Spinal cord (tissue), 10 donors: ENCODE measurements around the gene CCR9. TPM values are rescaled to one million over a fixed set of nuclear protein-coding genes. Genes with fewer than 3 reads are reported as not detected.
A peak's percentile ranks its signal among the peaks of the same experiment; 100 is the strongest.

Experiments used
- DNase-seq, 6 donors: peaks; one replicate each; pipeline versions ENCODE4 v3.0.0 to v3.0.0-alpha.2; 2013 to 2015; ENCODE audit warnings: low spot score in 6 of 6, low read depth in 4 of 6
- H3K27ac ChIP-seq: one replicate; pipeline ENCODE4 v1.5.1; 2013; ENCODE audit warnings: low read depth, low read length, control low read depth
- H3K27me3 ChIP-seq: one replicate; pipeline ENCODE4 v1.6.1; 2013; ENCODE audit warnings: low read length; ENCODE audit not compliant: control insufficient read depth, insufficient read depth
- H3K36me3 ChIP-seq: one replicate; pipeline ENCODE4 v1.6.1; 2013; ENCODE audit warnings: low read length; ENCODE audit not compliant: control insufficient read depth, insufficient read depth
- H3K4me1 ChIP-seq: one replicate; pipeline ENCODE4 v1.6.1; 2013; ENCODE audit warnings: low read length; ENCODE audit not compliant: control insufficient read depth, insufficient read depth
- H3K4me3 ChIP-seq: one replicate; pipeline ENCODE4 v1.5.1; 2013; ENCODE audit warnings: low read depth, low read length, control low read depth
- H3K9me3 ChIP-seq: one replicate; pipeline ENCODE4 v1.6.1; 2013; ENCODE audit warnings: low read length; ENCODE audit not compliant: control insufficient read depth, insufficient read depth
- WGBS: methylation state at CpG from one replicate; pipeline ENCODE4 v1.1.5; 2013; ENCODE audit warnings: missing lambda C conversion rate; ENCODE audit not compliant: insufficient coverage; 5-methylcytosine and 5-hydroxymethylcytosine counted together
- polyA plus RNA-seq, 2 donors: library from polyadenylated mRNA; unstranded; fragments of 120-200 nt; gene quantifications; one replicate each; pipeline ENCODE4 v1.2.1, GENCODE V29; 2013; ENCODE audit not compliant: insufficient read length in 2 of 2
- total RNA-seq, 2 donors: library from RNA; depleted of rRNA in 1 of 2; stranded (reverse); fragments of 120-200 nt in 1 of 2; fragments of >200 nt in 1 of 2; gene quantifications; one replicate each; pipeline versions ENCODE4 v1.2.3 to v1.2.4, GENCODE V29; 2013 to 2014
- donor health status: healthy.

The CCR9 gene
- total and polyA plus RNA-seq, 4 donors, result 0.19 to 2.0 (median 0.40) TPM

GRCh38 chr3:45904931-45905330 lies 18.6 kb downstream of the CCR9 start:
- Histone ChIP-seq H3K36me3 (no peaks in the 10 kb centered on the region), H3K27me3 (no peaks in the 10 kb centered on the region), H3K27ac (no peak overlapping the region), H3K9me3 (no peaks in the 10 kb centered on the region), H3K4me1 (no peaks in the 10 kb centered on the region), H3K4me3 (no peak overlapping the region)
- WGBS, result 100% methylated on average over 1 of the region's 3 CpGs
- no peak for DNase-seq

- H3K4me3 ChIP-seq, result no peak overlapping the region
- WGBS, result 86% methylated on average over 3 of the region's 3 CpGs
- H3K4me1 ChIP-seq, result no peaks in the 10 kb centered on the region
- H3K27ac ChIP-seq, result no peak overlapping the region
- no peaks in the 10 kb centered on the region for H3K9me3 ChIP-seq
- H3K36me3 ChIP-seq, result no peaks in the 10 kb centered on the region
- no peak for DNase-seq
- no peaks in the 10 kb centered on the region for H3K27me3 ChIP-seq
These were observed 19.4 kb downstream of the CCR9 start for GRCh38 chr3:45905755-45906154.

- H3K4me3 ChIP-seq, result no peak overlapping the region
- WGBS, result 70% methylated on average over 9 of the region's 9 CpGs
- no peaks in the 10 kb centered on the region for H3K4me1 ChIP-seq
- no peak for DNase-seq
- H3K36me3 ChIP-seq, result no peaks in the 10 kb centered on the region
- H3K27ac ChIP-seq, result no peak overlapping the region
- no peaks in the 10 kb centered on the region for H3K27me3 ChIP-seq
- no peaks in the 10 kb centered on the region for H3K9me3 ChIP-seq
These were observed 20.5 kb downstream of the CCR9 start for GRCh38 chr3:45906681-45907407.

DNA sequence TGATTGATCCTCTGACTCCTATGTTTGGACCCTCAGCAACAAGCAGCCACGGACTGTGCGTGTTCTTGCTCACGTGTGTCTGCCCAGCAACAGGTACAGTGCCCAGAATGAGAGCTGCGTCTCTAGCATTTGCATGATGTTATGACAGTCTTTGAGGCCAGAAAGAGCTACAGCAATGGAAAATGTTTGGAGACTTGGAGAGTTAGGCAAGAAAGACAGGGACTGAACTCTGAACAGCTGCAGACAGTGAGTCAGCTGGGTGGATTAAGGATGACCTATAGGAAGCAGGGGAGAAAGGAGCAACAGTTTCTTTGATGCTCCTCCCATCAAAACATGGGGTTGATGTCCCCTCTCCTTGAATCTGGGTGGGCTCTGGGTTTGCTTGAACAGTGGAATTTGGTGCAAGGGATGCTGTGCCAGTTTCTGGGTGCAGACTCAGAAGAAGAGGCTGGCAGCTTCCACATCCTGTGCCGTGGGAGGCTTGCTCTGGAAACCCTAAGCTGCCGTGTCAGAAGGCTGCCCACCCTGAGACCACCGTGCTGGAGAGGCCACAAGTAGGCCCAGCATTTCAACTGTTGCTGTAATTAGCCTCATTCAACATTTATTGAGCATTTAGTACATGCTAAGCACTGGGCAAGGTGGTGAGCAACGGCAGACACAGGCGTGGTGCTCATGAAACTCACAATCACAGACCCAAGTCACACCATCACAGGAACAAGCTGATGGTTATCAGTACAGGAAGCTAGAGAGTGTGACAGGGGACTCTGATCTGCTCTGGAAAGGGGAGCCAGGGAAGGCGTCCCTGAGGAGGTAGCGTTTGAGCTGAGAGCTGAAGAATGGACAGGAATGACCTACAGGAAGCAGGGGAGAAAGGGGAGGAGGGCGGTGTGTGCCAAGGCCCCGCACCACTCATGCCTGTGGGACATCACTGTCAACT lies 21.7 kb downstream of the CCR9 start:
- DNase-seq, result no peak
- no peaks in the 10 kb centered on the region for H3K36me3 ChIP-seq
- no peak overlapping the region for H3K4me3 ChIP-seq
- H3K4me1 ChIP-seq, result no peaks in the 10 kb centered on the region
- H3K27ac ChIP-seq, result no peak overlapping the region
- 84% methylated on average over 10 of the region's 13 CpGs for WGBS
- no peaks in the 10 kb centered on the region for H3K9me3 ChIP-seq
- H3K27me3 ChIP-seq, result no peaks in the 10 kb centered on the region

GRCh38 chr3:45908761-45909160 lies 22.4 kb downstream of the CCR9 start:
- 87% methylated on average over 5 of the region's 7 CpGs for WGBS
- H3K27me3 ChIP-seq, result no peaks in the 10 kb centered on the region

DNA sequence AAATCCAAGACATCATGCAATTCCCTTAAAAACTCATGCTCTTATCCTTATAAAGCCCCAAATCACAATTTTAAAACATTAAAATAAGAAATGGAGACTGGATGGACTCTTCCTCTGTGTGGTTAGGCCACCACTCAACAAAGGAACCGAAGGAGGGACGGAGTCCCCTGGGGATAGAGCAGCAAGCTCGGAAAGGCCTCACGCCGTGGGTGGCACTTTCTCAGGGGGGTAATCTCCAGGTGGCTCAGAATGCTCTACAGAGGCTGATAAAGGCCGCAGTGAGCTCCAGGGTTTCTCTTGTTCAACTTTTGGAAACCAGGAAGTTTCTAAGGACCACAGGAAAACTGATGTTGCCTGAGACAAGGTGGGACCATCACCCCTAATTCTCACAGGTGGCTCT lies 23.2 kb downstream of the CCR9 start:
- no peaks in the 10 kb centered on the region for H3K36me3 ChIP-seq
- no peak overlapping the region for H3K4me3 ChIP-seq
- H3K27ac ChIP-seq, result no peak overlapping the region
- H3K27me3 ChIP-seq, result no peaks in the 10 kb centered on the region
- no peaks in the 10 kb centered on the region for H3K4me1 ChIP-seq
- 90% methylated on average over 6 of the region's 6 CpGs for WGBS
- no peaks in the 10 kb centered on the region for H3K9me3 ChIP-seq
- no peak for DNase-seq

More at GRCh38 chr3:45908761-45909160, 22.4 kb downstream of the CCR9 start:
- Histone ChIP-seq H3K9me3 (no peaks in the 10 kb centered on the region), H3K4me3 (no peak overlapping the region), H3K4me1 (no peaks in the 10 kb centered on the region), H3K27ac (no peak overlapping the region), H3K36me3 (no peaks in the 10 kb centered on the region)
- no peak for DNase-seq

DNA sequence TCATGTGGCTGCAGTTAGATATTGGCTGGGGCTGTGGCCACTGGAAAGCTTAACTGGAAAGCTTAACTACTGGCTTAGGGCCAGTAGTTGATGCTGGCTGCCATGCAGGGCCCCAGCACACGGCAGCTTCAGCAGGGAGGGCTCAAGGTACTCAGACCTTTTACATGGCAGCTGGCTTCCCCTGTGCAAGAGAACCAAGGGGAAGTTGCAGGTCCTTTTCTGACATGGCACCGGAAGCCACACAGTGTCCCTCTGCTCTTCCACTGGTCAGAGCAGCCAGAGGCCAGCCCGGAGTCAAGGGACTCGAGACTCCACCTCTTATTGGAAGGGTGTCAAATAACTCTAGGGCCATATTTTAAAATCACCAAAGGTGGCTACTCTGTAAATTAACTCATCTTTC lies 24.5 kb downstream of the CCR9 start:
- Histone ChIP-seq H3K9me3 (no peaks in the 10 kb centered on the region), H3K4me3 (no peak overlapping the region), H3K27me3 (no peaks in the 10 kb centered on the region), H3K4me1 (peaks cover 2% of the 10 kb centered on the region), H3K36me3 (no peaks in the 10 kb centered on the region), H3K27ac (no peak overlapping the region)
- WGBS, result 68% methylated on average over 2 of the region's 4 CpGs
- DNase-seq, result peak in 2 of 6 donors; percentile 7 to 11

DNA sequence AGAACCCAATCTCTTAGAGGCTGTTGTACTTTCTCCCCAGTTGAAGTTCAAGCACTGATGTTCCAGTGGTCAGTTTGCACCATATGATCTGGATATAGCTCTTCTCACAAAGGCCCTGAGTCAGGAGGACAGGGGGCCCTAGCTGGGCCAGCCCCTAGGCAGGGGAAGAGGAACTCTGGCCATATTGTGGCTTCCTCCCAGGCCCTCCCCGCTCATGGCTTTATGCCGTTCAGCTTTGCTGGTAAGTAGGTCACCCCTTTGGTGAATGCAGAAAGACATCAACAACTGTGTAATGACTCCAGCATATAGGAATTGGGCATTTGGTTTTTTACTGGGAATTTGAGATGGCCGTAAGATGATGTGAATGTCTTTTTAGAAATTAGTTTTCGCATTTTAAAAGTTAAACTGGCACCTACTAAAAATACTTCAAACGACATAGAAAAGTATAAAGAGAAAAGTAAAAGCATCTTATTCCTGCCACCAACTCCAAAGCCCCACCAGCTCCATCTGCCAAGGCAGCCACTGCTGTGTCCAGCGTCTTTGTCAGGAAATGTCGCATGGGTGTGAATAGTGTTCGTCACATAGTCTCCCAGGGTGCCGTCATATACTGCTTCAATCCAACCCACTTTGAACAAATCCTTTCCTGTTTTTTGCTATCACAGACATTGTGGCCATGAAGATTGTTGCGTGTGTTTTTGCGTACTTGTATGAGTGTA lies 25.3 kb downstream of the CCR9 start:
- Histone ChIP-seq H3K4me1 (peaks cover 5% of the 10 kb centered on the region), H3K27me3 (no peaks in the 10 kb centered on the region), H3K27ac (no peak overlapping the region), H3K9me3 (no peaks in the 10 kb centered on the region), H3K36me3 (no peaks in the 10 kb centered on the region), H3K4me3 (no peak overlapping the region)
- WGBS, result 90% methylated on average over 2 of the region's 11 CpGs
- no peak for DNase-seq

GRCh38 chr3:45912435-45912834 lies 26.1 kb downstream of the CCR9 start:
- no peak for DNase-seq
- Histone ChIP-seq H3K9me3 (no peaks in the 10 kb centered on the region), H3K27me3 (no peaks in the 10 kb centered on the region), H3K4me1 (peaks cover 5% of the 10 kb centered on the region), H3K27ac (no peak overlapping the region), H3K4me3 (no peak overlapping the region), H3K36me3 (no peaks in the 10 kb centered on the region)
- WGBS, result 91% methylated on average over 6 of the region's 6 CpGs
